IPS-11a (cell line): ENCODE results near the gene CHD6.

Source experiments
- H3K4me3 ChIP-seq: one replicate; pipeline ENCODE4 v1.5.1; 2013; ENCODE audit warnings: low read depth, low read length, control low read depth

Gene CHD6, protein sequence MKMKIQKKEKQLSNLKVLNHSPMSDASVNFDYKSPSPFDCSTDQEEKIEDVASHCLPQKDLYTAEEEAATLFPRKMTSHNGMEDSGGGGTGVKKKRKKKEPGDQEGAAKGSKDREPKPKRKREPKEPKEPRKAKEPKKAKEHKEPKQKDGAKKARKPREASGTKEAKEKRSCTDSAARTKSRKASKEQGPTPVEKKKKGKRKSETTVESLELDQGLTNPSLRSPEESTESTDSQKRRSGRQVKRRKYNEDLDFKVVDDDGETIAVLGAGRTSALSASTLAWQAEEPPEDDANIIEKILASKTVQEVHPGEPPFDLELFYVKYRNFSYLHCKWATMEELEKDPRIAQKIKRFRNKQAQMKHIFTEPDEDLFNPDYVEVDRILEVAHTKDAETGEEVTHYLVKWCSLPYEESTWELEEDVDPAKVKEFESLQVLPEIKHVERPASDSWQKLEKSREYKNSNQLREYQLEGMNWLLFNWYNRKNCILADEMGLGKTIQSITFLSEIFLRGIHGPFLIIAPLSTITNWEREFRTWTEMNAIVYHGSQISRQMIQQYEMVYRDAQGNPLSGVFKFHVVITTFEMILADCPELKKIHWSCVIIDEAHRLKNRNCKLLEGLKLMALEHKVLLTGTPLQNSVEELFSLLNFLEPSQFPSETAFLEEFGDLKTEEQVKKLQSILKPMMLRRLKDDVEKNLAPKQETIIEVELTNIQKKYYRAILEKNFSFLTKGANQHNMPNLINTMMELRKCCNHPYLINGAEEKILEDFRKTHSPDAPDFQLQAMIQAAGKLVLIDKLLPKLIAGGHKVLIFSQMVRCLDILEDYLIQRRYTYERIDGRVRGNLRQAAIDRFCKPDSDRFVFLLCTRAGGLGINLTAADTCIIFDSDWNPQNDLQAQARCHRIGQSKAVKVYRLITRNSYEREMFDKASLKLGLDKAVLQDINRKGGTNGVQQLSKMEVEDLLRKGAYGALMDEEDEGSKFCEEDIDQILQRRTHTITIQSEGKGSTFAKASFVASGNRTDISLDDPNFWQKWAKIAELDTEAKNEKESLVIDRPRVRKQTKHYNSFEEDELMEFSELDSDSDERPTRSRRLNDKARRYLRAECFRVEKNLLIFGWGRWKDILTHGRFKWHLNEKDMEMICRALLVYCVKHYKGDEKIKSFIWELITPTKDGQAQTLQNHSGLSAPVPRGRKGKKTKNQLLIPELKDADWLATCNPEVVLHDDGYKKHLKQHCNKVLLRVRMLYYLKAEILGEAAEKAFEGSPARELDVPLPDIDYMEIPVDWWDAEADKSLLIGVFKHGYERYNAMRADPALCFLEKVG (N-terminal part only)

GRCh38 chr20:41617902-41618806 is at the start of gene CHD6:
CHD6 (minus strand) TSS chr20:41618377; CDS start chr20:41551337, 67,040 bp downstream.
- peak within 1 kb of the TSS; percentile 80 for H3K4me3 ChIP-seq

GRCh38 chr20:41664584-41664983 is 46.4 kb upstream of the CHD6 start:
- H3K4me3 ChIP-seq: no peak overlapping the region

DNA sequence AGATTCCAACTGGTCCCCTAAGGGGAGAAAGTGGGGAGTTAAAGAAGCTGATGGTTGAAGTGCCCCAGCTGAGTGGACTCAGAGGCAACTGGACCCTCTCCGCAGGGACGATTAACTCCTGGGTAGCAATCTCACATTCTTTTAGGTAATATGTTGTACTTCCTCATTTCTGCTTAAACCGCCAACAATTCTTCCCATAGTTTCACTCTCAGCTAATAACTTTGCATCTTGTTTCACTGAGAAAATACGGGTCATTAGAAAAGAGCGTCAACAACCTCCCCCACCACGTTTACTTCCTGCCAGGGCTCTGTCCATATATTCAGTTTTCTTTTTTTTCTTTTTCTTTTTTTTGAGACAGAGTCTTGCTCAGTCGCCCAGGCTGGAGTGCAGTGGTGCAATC is 39.5 kb upstream of the CHD6 start:
- no peak overlapping the region for H3K4me3 ChIP-seq

DNA sequence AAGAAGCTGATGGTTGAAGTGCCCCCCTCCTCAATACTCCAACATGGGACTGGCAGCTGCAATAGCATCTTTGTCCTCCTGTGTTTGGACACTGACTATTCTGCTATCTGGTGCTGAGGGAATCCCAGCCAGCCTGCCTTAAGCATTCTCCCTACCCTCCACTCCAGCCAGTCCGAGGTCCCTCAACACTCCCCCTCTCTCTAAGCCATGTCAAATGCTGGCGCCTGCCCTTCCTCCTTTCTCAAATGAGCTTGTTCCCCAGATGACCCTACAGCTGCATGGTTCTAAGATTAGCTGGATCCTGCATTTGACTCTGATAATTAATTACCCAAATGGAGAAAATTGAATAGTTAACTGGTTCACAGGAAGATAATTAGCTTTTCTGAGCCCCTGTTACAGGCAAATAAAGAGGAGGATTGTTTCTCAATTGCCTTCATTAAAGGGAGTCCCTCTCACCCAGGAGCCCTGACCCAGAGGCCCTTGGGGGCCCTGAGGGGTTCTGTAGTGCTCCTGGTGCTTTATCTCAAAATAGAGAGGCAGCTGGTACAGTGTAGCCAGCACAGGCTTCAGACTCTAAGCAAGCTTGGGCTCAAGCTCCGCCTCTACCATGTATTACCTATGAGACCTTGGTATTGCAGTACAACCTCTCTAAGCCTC is 37.9 kb upstream of the CHD6 start:
- H3K4me3 ChIP-seq: no peak overlapping the region

GRCh38 chr20:41654884-41655283 is 36.7 kb upstream of the CHD6 start:
- no peak overlapping the region for H3K4me3 ChIP-seq

- no peak overlapping the region for H3K4me3 ChIP-seq
These were observed 36.1 kb upstream of the CHD6 start for GRCh38 chr20:41654292-41654691.

- no peak overlapping the region for H3K4me3 ChIP-seq
These were observed 32.2 kb upstream of the CHD6 start for GRCh38 chr20:41650231-41650948.

- H3K4me3 ChIP-seq: no peak overlapping the region
These were observed 31.3 kb upstream of the CHD6 start for GRCh38 chr20:41649489-41649888.

DNA sequence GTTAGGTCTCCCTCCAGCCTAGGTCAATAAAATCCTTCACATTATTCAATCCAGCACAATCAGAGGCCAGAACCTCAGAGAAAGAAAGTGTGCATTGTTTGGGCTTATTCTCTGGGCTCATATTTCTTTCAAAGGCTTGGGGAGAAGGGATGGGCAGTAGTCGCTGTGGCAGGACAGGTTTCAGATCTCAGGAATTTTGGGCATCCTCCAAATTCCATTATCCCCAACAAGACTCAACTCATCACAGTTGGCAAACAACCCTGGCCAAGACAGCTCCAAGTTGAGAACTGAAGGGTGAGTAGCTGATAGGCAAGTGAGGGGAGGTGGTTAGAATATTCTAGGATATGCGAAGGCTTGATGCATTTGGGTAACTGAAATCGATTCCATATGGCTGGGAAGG is 27.2 kb upstream of the CHD6 start:
- no peak overlapping the region for H3K4me3 ChIP-seq

GRCh38 chr20:41643504-41643938 is 25.3 kb upstream of the CHD6 start:
- no peak overlapping the region for H3K4me3 ChIP-seq

GRCh38 chr20:41639630-41640029 is 21.5 kb upstream of the CHD6 start:
- no peak overlapping the region for H3K4me3 ChIP-seq

DNA sequence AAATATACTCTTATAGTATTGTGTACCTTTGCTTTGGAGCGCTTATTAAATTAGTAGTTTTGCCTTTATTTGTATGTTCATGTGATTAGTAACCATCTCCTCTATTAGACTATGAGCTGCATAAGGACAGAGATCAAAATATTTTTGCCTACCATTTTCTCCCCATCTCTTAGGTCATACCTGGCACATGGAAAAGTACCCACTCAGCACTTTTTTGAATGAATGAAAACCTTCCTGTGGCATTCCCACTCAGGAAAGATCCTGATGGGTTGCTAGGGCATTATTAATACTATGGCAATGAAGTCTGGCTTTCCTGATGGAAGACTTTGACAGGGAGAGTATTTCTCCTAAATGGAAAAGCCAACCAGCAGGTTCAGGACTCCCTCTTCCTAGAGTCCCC is 20.3 kb upstream of the CHD6 start:
- no peak overlapping the region for H3K4me3 ChIP-seq

GRCh38 chr20:41635158-41635557 is 17.0 kb upstream of the CHD6 start:
- H3K4me3 ChIP-seq: no peak overlapping the region

- H3K4me3 ChIP-seq: no peak overlapping the region
These were observed 14.7 kb upstream of the CHD6 start for GRCh38 chr20:41632896-41633295.

DNA sequence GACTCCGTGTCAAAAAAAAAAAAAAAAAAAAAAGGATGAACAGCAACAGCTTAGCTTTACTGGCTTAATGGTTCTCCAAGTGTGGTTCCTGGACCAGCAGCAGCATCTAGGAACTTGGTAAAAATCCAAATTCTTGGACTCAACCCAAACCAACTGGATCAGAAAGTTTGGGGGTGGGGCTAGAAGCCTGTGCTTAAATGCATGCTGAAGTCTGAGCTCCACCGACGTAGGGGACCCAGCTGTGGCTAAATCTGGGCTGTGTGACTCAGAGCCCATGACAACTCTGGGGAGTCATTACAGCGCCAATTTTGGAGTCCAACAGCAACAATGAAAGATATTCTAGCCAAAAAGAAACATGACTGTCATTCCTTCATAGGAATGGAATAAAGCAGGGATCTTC is 13.6 kb upstream of the CHD6 start:
- H3K4me3 ChIP-seq: no peak overlapping the region

- no peak overlapping the region for H3K4me3 ChIP-seq
These were observed 12.7 kb upstream of the CHD6 start for GRCh38 chr20:41630846-41631245.

- no peak overlapping the region for H3K4me3 ChIP-seq
These were observed 9.6 kb upstream of the CHD6 start for GRCh38 chr20:41627611-41628244.

DNA sequence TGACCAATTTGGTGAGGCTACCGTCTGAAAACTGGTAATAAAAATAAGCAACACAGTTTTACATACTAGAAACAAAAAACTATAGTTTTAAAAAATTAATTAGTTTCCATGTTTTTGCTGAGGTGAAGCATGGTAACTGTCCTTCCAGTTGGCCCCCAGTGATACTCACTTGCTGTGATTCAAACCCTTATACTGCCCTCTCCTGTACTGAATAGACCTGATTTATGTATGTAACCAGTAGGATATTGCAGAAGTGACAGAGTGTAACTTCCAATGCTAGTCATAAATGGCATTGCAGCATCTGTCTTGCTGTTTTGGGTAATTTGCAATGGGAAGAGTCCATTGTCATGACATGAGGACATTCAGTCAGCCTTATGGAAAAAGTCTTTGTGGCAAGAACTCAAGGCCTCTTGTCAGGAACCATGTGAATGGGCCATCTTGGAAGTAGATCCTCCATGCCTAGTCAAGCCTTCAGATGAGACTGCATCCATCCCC is 8.9 kb upstream of the CHD6 start:
- H3K4me3 ChIP-seq: no peak overlapping the region
